ENCODE data around the gene TSSK1B. TPM values are rescaled to one million over a fixed set of nuclear protein-coding genes. Genes with fewer than 3 reads are reported as not detected.

The TSSK1B gene
- total and polyA plus RNA-seq, 2 of the 4 experiments (the other 2 are of a cell fraction), result 0.03 to 0.18 TPM

DNA sequence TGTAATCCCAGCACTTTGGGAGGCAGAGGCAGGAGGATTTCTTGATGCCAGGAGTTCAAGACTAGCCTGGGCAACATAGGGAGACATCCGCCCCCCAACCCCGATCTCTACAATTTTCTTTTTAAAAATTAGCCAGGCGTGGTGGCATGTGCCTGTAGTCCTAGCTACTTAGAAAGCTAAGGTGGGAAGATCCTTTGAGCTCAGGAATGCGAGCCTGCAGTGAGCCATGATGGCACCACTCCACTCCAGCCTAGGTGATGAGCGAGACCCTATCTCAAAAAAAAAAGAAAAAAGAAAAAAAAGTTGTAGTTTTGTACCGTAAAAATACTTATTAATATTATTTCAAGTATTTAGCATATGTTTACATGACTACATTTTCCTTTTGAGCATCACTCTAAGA lies 29.3 kb downstream of the TSSK1B start:
- DNase-seq (no peak), ATAC-seq (ENCODE audit: low read depth) (no peak)
- no peak overlapping the region for H3K4me3 ChIP-seq (ENCODE audit: insufficient read depth, low read depth, low read length)
- WGBS, 2 experiments (ENCODE audit: extremely low coverage in 2 of 2, insufficient read length in 1 of 2), result no CpG with 5 or more reads among the region's 6 CpGs
- no peak overlapping the region for H2AK5ac ChIP-seq (ENCODE audit: low read depth, low read length)
- H3K27me3 ChIP-seq (ENCODE audit: control insufficient read depth, insufficient read depth, low read length), result no peaks in the 10 kb centered on the region; the same call in 1 of the 2 replicates
- no peak overlapping the region for H4K5ac ChIP-seq (ENCODE audit: low read depth, low read length)
- no peak overlapping the region for H3K23ac ChIP-seq (ENCODE audit: low read depth, low read length)
- H4K91ac ChIP-seq (ENCODE audit: insufficient read depth, low read depth, low read length), result no peak overlapping the region
- H3K18ac ChIP-seq (ENCODE audit: low read depth, low read length), result no peak overlapping the region
- H3K79me1 ChIP-seq (ENCODE audit: low read depth in 1 of 2, low read length in 2 of 2), result no peaks in the 10 kb centered on the region
- H4K20me1 ChIP-seq (ENCODE audit: insufficient read depth, low read length), result no peaks in the 10 kb centered on the region
- no peaks in the 10 kb centered on the region for H3K36me3 ChIP-seq (ENCODE audit: control insufficient read depth, insufficient read depth, low read length)
- H2BK120ac ChIP-seq (ENCODE audit: low read depth, low read length), result no peak overlapping the region
- dilution Hi-C loops (cut with HindIII; ENCODE audit: low sequenced_read_pairs, unreplicated experiment), result no loop called here
- no peak overlapping the region for H3K56ac ChIP-seq (ENCODE audit: extremely low read depth, insufficient read depth, low read length)
- no peak overlapping the region for H2AFZ ChIP-seq (replicated peaks; ENCODE audit: low read length, poor library complexity)
- no peak overlapping the region for H3K14ac ChIP-seq (replicated peaks; ENCODE audit: low read depth, low read length)
- ChIA-PET POLR2A (ENCODE audit: unreplicated experiment) (no interaction called here), CTCF (no interaction called here)
- H2AK9ac ChIP-seq (replicated peaks; ENCODE audit: low read depth, low read length, poor library complexity), result no peak overlapping the region
- in situ Hi-C loops (cut with MboI; ENCODE audit: low sequenced_read_pairs), result no loop called here
- H4K8ac ChIP-seq (ENCODE audit: low read depth in 2 of 2, low read length in 2 of 2), result no peak overlapping the region
- H3K27ac ChIP-seq (ENCODE audit: insufficient read depth, low read length), result no peak overlapping the region
- no peak overlapping the region for H3K4ac ChIP-seq (ENCODE audit: low read depth, low read length)
- TF ChIP-seq SMC3 (IDR thresholded peaks at IDR 0.05; ENCODE audit: low read depth, low read length) (no peak), USF2 (IDR thresholded peaks at IDR 0.05; ENCODE audit: low read depth, low read length) (no peak), POLR2A (IDR thresholded peaks at IDR 0.05; ENCODE audit: low read depth, low read length) (no peak), CTCF (conservative IDR thresholded peaks at IDR 0.05; ENCODE audit: low read depth, low read length) (no peak), MAZ (IDR thresholded peaks at IDR 0.05; ENCODE audit: borderline replicate concordance, low read depth, low read length) (no peak), NFE2L2 (IDR thresholded peaks at IDR 0.05; ENCODE audit: low read depth, low read length) (no peak), BHLHE40 (IDR thresholded peaks at IDR 0.05; ENCODE audit: low read depth, low read length) (no peak), MAFK (IDR thresholded peaks at IDR 0.05; ENCODE audit: low read depth, low read length) (no peak), CHD1 (IDR thresholded peaks at IDR 0.05; ENCODE audit: low read depth, low read length) (no peak), RFX5 (IDR thresholded peaks at IDR 0.05; ENCODE audit: low read depth, low read length) (no peak), CEBPB (IDR thresholded peaks at IDR 0.05; ENCODE audit: low read depth, low read length) (no peak), RAD21 (IDR thresholded peaks at IDR 0.05; ENCODE audit: low read length) (no peak), MXI1 (IDR thresholded peaks at IDR 0.05; ENCODE audit: borderline replicate concordance, low read depth, low read length) (no peak), RCOR1 (IDR thresholded peaks at IDR 0.05; ENCODE audit: insufficient replicate concordance, low read length) (no peak), FOS (IDR thresholded peaks at IDR 0.05; ENCODE audit: low read depth, low read length) (no peak)
- TF ChIP-seq, protein P1, sequence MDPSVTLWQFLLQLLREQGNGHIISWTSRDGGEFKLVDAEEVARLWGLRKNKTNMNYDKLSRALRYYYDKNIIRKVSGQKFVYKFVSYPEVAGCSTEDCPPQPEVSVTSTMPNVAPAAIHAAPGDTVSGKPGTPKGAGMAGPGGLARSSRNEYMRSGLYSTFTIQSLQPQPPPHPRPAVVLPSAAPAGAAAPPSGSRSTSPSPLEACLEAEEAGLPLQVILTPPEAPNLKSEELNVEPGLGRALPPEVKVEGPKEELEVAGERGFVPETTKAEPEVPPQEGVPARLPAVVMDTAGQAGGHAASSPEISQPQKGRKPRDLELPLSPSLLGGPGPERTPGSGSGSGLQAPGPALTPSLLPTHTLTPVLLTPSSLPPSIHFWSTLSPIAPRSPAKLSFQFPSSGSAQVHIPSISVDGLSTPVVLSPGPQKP (IDR thresholded peaks at IDR 0.05; ENCODE audit: borderline replicate concordance, low read depth, low read length), result no peak
- H3K9me3 ChIP-seq (ENCODE audit: control insufficient read depth, insufficient read depth, low read length), result no peaks in the 10 kb centered on the region
- no TSS peak for BruUV-seq (replicated peaks)
- no peak overlapping the region for H2BK15ac ChIP-seq (ENCODE audit: low read depth, low read length)
- no peaks in the 10 kb centered on the region for H3K4me1 ChIP-seq (ENCODE audit: control insufficient read depth, insufficient read depth, low read length)
- no peak overlapping the region for H2BK20ac ChIP-seq (ENCODE audit: low read depth, low read length)
- intact Hi-C loops (cut with micrococcal nuclease), result no loop called here
- no peaks in the 10 kb centered on the region; the same call in 1 of the 2 replicates for H3K9me1 ChIP-seq (ENCODE audit: insufficient read depth, low read length)
- H2BK5ac ChIP-seq (ENCODE audit: low read depth, low read length, poor library complexity, severe bottlenecking), result no peak overlapping the region
- no peak overlapping the region for H3K9ac ChIP-seq (ENCODE audit: low read depth, low read length)
- H3K4me2 ChIP-seq (ENCODE audit: low read depth, low read length), result no peak overlapping the region
